ENCODE data around the gene APOL1.

DNA sequence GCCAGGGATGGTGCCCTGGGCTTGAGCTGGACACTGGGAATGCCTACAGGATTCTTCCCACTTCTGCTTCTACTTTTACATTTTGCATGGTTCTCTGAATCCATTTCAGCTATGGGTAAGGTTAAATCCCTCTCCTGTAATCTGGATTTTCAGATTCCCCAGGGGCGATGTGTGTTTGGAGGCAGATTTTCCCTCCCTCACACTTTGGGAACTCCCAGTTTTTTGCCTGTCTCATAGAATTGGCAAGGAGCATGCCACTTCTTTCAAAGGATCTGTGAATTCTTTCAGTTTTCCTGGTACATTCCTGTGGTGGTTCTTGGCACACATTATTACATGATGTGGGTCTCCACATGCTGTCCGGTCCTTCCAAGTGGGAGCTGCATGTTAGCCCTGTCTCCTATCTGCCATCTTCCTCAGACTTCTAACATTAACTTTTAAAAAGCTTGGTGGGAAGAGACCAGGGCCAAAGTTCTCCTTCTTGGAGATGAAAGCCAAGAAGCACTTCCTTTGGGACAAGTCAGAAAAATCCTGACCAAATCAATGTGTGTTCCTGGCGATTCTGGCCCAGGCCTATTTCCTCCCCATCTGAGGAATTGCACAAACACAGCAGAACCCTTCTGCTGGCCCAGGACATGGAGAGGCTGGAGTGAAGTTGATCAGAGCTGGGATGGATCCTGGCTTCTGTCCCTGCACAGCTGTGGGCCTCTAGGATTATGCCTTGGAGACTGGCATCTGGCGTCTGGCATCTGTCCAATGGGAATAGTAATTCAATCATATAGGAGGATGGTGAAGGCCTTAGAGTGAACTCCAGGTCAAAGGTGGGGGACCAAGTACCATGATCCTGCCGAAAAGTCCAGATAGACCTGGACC is 8.2 kb upstream of the APOL1 start:
- TF ChIP-seq CTCF (IDR thresholded peaks at IDR 0.05) (no peak), EZH2phosphoT487 (IDR thresholded peaks at IDR 0.05) (no peak), EZH2 (IDR thresholded peaks at IDR 0.05) (no peak)

Data from neural progenitor cell (in vitro differentiated cells).